Coronary artery (tissue), 2 donors: ENCODE results near the gene DSE.

Experiments used
- DNase-seq: peaks from one replicate; pipeline ENCODE4 v3.0.0-alpha.2; 2017; ENCODE audit warnings: low spot score
- H3K27ac ChIP-seq, 2 donors: fragments of 200-600 bp; sonication (generic); one replicate each; pipeline ENCODE4 v1.5.1; 2016 to 2019
- H3K4me3 ChIP-seq: fragments of 200-600 bp; sonication (generic); 2 replicates; pipeline ENCODE4 v1.5.1; 2016; ENCODE audit warnings: mild to moderate bottlenecking, moderate library complexity
- TF ChIP-seq, protein P1 (sequence below): fragments of 200-600 bp; sonication (generic); IDR thresholded peaks from one replicate; pipeline ENCODE4 v1.5.1; 2019; ENCODE audit warnings: antibody characterized with exemption

Gene DSE

DNA sequence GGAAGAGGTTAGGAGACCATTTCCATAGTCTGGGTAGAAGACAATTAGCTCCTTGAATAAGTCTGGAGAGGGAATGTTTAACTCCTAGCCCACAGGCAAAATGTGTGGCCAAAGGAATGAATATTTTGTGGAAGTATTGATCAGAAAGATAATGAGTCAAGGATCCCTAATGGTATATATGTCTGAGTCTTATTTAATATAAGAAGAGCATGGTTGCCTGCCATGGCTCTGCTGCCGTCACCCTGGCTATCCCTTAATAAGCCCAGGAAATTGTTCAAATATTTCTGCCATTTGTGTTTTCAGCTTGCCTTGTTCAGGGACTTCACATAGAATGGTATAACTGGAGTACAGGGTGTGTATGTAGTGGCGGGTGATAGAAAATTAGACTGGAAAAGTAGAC is 72.4 kb downstream of the DSE start:
- no peak overlapping the region for H3K4me3 ChIP-seq
- no peak overlapping the region for H3K27ac ChIP-seq
- no peak for DNase-seq
- TF ChIP-seq, protein P1, sequence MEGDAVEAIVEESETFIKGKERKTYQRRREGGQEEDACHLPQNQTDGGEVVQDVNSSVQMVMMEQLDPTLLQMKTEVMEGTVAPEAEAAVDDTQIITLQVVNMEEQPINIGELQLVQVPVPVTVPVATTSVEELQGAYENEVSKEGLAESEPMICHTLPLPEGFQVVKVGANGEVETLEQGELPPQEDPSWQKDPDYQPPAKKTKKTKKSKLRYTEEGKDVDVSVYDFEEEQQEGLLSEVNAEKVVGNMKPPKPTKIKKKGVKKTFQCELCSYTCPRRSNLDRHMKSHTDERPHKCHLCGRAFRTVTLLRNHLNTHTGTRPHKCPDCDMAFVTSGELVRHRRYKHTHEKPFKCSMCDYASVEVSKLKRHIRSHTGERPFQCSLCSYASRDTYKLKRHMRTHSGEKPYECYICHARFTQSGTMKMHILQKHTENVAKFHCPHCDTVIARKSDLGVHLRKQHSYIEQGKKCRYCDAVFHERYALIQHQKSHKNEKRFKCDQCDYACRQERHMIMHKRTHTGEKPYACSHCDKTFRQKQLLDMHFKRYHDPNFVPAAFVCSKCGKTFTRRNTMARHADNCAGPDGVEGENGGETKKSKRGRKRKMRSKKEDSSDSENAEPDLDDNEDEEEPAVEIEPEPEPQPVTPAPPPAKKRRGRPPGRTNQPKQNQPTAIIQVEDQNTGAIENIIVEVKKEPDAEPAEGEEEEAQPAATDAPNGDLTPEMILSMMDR: no peak

DNA sequence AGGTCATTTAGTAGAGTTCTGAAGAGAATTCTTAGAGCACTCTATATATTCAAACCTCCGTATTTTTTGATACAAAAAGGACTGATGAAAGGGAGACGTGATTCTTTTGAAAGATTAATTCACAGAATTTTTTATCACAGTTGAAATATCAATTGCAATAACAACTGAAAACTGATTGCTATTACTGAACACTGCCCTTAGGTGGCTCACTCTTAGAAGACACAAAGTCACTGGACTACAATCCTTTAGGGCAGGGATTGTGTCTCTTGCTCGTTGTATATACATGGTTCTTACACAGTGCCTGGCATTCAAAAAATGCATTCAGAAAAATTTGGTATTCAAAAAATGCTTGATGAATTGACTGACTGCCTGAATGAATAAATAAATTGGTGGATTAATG is 73.3 kb downstream of the DSE start:
- no peak overlapping the region for H3K4me3 ChIP-seq
- TF ChIP-seq, protein P1: no peak
- H3K27ac ChIP-seq: no peak overlapping the region
- DNase-seq: no peak

DNA sequence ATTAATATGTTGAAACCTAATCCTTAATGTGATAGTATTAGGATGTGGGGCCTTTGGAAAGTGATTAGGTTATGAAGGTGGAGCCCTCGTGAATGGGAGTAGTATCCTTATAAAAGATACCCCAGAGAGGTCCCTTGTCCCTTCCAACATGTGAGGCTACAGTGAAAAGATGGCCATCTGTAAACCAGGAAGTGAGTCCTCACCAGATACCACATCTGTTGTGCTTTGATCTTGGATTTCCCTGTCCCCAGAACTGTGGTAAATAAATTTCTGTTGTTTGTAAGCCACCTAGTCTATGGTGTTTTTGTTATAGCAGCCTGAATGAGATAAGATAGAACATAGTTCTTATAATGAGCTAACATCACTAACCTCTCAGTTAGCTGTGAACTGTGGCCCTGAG is 73.8 kb downstream of the DSE start:
- Histone ChIP-seq H3K27ac (no peak overlapping the region), H3K4me3 (no peak overlapping the region)
- TF ChIP-seq, protein P1: no peak
- no peak for DNase-seq

DNA sequence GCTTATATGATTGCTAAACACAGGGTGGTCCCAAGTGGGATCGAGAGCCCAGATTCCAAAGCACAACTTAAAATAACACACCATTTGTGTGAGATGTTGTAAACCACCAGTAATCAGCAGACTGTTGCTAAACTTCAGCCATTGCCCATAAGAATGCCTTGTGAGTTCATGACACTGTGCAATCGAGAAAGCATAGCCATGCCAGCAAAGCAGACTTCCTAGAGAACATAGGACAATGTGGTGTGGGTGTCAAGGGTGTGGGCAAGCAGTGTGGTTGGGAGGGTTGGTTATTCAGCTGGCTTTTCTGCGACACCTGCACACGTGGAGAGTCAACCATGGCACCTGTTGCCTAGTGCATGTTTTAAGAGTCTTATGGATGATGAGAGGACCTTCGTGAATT is 74.4 kb downstream of the DSE start:
- no peak overlapping the region for H3K27ac ChIP-seq
- H3K4me3 ChIP-seq: no peak overlapping the region
- TF ChIP-seq, protein P1: no peak
- no peak for DNase-seq

DNA sequence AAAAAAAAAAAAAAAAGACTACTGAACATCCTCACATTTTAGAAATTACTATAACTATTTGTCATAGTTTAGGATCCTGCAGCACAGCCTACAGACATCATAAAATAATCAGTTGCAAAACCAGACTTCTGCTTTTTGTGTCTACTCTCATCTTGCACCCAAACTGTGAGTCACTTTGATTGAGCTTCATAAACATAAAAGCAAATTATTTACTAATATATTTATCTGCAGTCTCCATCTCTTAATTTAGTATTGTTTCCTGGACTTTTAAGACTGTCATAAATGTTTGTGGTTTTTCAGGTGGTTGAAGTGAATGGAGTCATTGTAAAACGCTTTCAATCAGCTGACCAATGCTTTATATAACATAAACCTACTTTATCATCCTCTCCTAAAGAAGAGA is 75.7 kb downstream of the DSE start:
- DNase-seq: no peak
- TF ChIP-seq, protein P1: no peak
- no peak overlapping the region for H3K4me3 ChIP-seq
- no peak overlapping the region for H3K27ac ChIP-seq

DNA sequence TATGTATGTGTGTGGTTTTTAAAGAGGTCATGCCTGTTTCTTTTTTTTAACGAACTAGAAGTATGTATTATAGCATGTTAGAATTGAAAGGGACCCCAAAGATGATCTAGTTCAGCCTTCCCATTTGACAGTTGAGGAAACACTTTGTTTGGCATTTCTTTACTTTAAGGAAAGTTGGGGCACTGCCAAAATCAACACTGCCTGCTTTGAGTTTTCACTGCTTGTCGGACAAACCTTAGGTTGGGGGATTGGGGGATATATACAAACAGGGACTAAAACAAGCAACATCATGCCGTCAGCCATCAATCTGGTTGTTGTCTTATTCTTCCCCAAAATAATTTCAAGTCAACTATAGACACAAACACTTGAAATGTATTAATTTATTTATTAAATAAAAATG is 76.3 kb downstream of the DSE start:
- H3K4me3 ChIP-seq: no peak overlapping the region
- TF ChIP-seq, protein P1: no peak
- DNase-seq: no peak
- H3K27ac ChIP-seq: no peak overlapping the region

DNA sequence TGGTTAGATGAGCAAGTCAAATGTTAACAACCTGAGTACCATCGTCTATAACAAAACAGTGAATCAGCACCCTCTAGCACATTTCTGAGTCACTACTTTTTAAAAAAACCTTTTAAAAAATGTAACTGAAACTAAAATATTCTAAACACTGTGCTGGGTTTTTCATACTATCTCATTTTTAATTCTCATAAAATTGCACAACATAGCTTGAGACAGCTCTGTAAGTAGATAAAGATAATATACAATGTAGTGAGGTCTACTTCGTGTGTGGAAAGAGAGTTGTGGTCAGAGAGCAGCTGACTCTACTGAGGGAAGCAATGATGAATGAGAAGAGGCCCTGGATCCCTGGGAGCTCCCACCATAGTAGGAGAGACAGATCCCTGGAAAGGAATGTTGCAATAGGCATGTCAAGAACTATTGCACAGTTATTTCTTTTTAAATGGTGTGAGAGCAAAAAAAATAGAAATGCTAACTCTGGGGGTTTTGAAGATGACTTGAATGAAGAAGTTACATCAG is 76.8 kb downstream of the DSE start:
- Histone ChIP-seq H3K27ac (peak overlapping the region in 1 of 2 donors; percentile 32), H3K4me3 (no peak overlapping the region)
- DNase-seq: no peak
- TF ChIP-seq, protein P1: no peak
